ENCODE results near the gene PTPRE. TPM values are rescaled to one million over a fixed set of nuclear protein-coding genes. Genes with fewer than 3 reads are reported as not detected.

The PTPRE gene
- total RNA-seq, 6 experiments from 2014 or later, result 2.3 to 9.2 (median 2.7) TPM

- no peak overlapping the region for H3K27ac ChIP-seq
- no peak for DNase-seq
- 65% methylated on average over 4 of the region's 4 CpGs for WGBS (ENCODE audit: insufficient coverage, low coverage, low lambda C conversion rate, missing lambda C conversion rate)
- no peak for ATAC-seq
- no peaks in the 10 kb centered on the region for H3K9me3 ChIP-seq
- TF ChIP-seq POLR2A (IDR thresholded peaks at IDR 0.05) (no peak), CTCF (IDR thresholded peaks at IDR 0.05) (no peak)
- H3K36me3 ChIP-seq, result no peaks in the 10 kb centered on the region
- intact Hi-C loops (cut with DNase I), result no loop called here
- H3K4me1 ChIP-seq, result no peaks in the 10 kb centered on the region
- no peaks in the 10 kb centered on the region for H3K27me3 ChIP-seq
- no peak overlapping the region for H3K4me3 ChIP-seq
Observed at GRCh38 chr10:128026615-128027300, 119.9 kb downstream of the PTPRE start.

GRCh38 chr10:128027306-128027705 lies 120.4 kb downstream of the PTPRE start:
- DNase-seq (no peak), ATAC-seq (no peak)
- Histone ChIP-seq H3K27ac (no peak overlapping the region), H3K9me3 (no peaks in the 10 kb centered on the region), H3K27me3 (no peaks in the 10 kb centered on the region), H3K4me3 (no peak overlapping the region), H3K4me1 (no peaks in the 10 kb centered on the region), H3K36me3 (no peaks in the 10 kb centered on the region)
- 72% methylated on average over 6 of the region's 8 CpGs for WGBS (ENCODE audit: insufficient coverage, low coverage, low lambda C conversion rate, missing lambda C conversion rate)
- intact Hi-C loops (cut with DNase I), result no loop called here
- TF ChIP-seq CTCF (IDR thresholded peaks at IDR 0.05), result no peak
- no peak for TF ChIP-seq POLR2A (IDR thresholded peaks at IDR 0.05)

- no peaks in the 10 kb centered on the region for H3K9me3 ChIP-seq
- TF ChIP-seq POLR2A (IDR thresholded peaks at IDR 0.05), result no peak
- TF ChIP-seq CTCF (IDR thresholded peaks at IDR 0.05), result no peak
- no peak overlapping the region for H3K27ac ChIP-seq
- H3K27me3 ChIP-seq, result no peaks in the 10 kb centered on the region
- H3K4me3 ChIP-seq, result no peak overlapping the region
- 70% methylated on average over 9 of the region's 17 CpGs for WGBS (ENCODE audit: insufficient coverage, low coverage, low lambda C conversion rate, missing lambda C conversion rate)
- intact Hi-C loops (cut with DNase I), result no loop called here
- DNase-seq (no peak), ATAC-seq (no peak)
- no peaks in the 10 kb centered on the region for H3K36me3 ChIP-seq
- no peaks in the 10 kb centered on the region for H3K4me1 ChIP-seq
Observed at GRCh38 chr10:128027822-128028507, 121.1 kb downstream of the PTPRE start.

GRCh38 chr10:128028508-128029289 lies 121.8 kb downstream of the PTPRE start:
- Histone ChIP-seq H3K27me3 (no peaks in the 10 kb centered on the region), H3K4me3 (no peak overlapping the region), H3K36me3 (no peaks in the 10 kb centered on the region), H3K4me1 (no peaks in the 10 kb centered on the region), H3K27ac (no peak overlapping the region), H3K9me3 (no peaks in the 10 kb centered on the region)
- 53% methylated on average over 4 of the region's 24 CpGs for WGBS (ENCODE audit: insufficient coverage, low coverage, low lambda C conversion rate, missing lambda C conversion rate)
- ATAC-seq (peak in 1 of 4 donors; percentile 8), DNase-seq (no peak)
- intact Hi-C loops (cut with DNase I), result no loop called here
- no peak for TF ChIP-seq CTCF (IDR thresholded peaks at IDR 0.05)

All from right lobe of liver (tissue), 6 donors.